Nephron progenitor cell (in vitro differentiated cells): ENCODE results near the gene MOV10L1.
"Not testable (repeated sequence)": the region's sequence is repeated elsewhere in the genome, so short reads cannot be mapped to it uniquely, and the experiment has no call there.

Source experiments
- DNase-seq: peaks from one replicate; pipeline ENCODE4 v3.0.0; 2021
- H3K27ac Mint-ChIP-seq: 2 replicates; pipeline ENCODE4 v1.8.0; 2021; ENCODE audit warnings: mild to moderate bottlenecking, moderate library complexity, mixed read lengths
- H3K27me3 Mint-ChIP-seq: 2 replicates; pipeline ENCODE4 v1.8.0; 2021; ENCODE audit warnings: mild to moderate bottlenecking, low read depth, mixed read lengths; ENCODE audit not compliant: poor library complexity
- H3K36me3 Mint-ChIP-seq: 2 replicates; pipeline ENCODE4 v1.8.0; 2021; ENCODE audit warnings: low read depth, mixed read lengths
- H3K4me1 Mint-ChIP-seq: 2 replicates; pipeline ENCODE4 v1.8.0; 2021; ENCODE audit warnings: mixed read lengths
- H3K4me3 Mint-ChIP-seq: 2 replicates; pipeline ENCODE4 v1.8.0; 2021; ENCODE audit warnings: mild to moderate bottlenecking, moderate library complexity, mixed read lengths
- H3K9me3 Mint-ChIP-seq: 2 replicates; pipeline ENCODE4 v1.8.0; 2021; ENCODE audit warnings: mild to moderate bottlenecking, moderate library complexity, mixed read lengths
- TF ChIP-seq, protein P1 (sequence below): fragments of 200-600 bp; sonication (generic); IDR thresholded peaks from 2 replicates; pipeline ENCODE4 v1.5.0; 2021; ENCODE audit warnings: antibody characterized with exemption

The MOV10L1 gene

DNA sequence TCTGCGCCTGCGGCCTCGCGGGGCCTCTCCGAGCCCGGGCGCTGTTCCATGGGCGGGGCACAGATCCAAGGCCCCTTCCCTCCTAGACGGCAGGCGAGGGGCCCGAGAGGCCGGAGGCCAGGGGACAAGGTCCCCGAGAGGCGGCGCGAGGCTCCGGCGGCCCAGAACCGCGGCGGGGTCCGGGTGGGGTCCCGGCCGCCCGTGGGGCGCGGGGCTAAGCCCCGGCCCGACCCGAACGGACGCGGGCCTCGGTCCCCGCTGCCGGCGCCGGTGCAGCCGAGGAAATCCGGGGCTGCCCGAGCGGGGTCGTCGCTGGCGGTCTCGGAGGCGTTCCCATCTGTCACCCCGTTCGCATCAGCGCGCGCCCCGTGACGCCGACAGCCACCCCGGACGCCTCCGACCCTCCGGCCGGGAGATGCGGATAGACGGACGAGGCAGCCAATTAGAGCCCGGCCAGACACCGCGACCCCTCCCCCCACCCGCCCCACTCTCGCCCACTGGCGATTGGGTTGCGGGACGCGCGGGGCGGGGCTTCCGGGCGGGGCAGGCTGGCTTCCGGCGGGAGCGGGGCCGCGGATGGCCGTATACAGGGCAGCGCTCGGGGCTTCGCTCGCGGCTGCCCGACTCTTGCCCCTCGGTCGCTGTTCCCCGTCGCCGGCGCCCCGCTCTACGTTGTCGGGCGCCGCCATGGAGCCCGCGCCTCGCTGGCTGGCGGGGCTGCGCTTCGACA is 110.8 kb downstream of the MOV10L1 start, which contains the start of gene SELENOO:
Gene SELENOO, plus strand, starts transcription at position 551 of the 730 bp plus-strand sequence. Its CDS starts 26 bp downstream, at position 577.
- peak within 1 kb of the TSS; percentile 88 for H3K4me3 Mint-ChIP-seq
- TF ChIP-seq, protein P1, sequence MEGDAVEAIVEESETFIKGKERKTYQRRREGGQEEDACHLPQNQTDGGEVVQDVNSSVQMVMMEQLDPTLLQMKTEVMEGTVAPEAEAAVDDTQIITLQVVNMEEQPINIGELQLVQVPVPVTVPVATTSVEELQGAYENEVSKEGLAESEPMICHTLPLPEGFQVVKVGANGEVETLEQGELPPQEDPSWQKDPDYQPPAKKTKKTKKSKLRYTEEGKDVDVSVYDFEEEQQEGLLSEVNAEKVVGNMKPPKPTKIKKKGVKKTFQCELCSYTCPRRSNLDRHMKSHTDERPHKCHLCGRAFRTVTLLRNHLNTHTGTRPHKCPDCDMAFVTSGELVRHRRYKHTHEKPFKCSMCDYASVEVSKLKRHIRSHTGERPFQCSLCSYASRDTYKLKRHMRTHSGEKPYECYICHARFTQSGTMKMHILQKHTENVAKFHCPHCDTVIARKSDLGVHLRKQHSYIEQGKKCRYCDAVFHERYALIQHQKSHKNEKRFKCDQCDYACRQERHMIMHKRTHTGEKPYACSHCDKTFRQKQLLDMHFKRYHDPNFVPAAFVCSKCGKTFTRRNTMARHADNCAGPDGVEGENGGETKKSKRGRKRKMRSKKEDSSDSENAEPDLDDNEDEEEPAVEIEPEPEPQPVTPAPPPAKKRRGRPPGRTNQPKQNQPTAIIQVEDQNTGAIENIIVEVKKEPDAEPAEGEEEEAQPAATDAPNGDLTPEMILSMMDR, result no peak
- no peak within 1 kb of the TSS for H3K27ac Mint-ChIP-seq
- peaks cover 33% of the 10 kb centered on the region for H3K36me3 Mint-ChIP-seq
- H3K9me3 Mint-ChIP-seq, result peaks cover 14% of the 10 kb centered on the region
- H3K27me3 Mint-ChIP-seq, result no peaks in the 10 kb centered on the region
- DNase-seq, result peak; percentile 95
- peaks cover 28% of the 10 kb centered on the region for H3K4me1 Mint-ChIP-seq

DNA sequence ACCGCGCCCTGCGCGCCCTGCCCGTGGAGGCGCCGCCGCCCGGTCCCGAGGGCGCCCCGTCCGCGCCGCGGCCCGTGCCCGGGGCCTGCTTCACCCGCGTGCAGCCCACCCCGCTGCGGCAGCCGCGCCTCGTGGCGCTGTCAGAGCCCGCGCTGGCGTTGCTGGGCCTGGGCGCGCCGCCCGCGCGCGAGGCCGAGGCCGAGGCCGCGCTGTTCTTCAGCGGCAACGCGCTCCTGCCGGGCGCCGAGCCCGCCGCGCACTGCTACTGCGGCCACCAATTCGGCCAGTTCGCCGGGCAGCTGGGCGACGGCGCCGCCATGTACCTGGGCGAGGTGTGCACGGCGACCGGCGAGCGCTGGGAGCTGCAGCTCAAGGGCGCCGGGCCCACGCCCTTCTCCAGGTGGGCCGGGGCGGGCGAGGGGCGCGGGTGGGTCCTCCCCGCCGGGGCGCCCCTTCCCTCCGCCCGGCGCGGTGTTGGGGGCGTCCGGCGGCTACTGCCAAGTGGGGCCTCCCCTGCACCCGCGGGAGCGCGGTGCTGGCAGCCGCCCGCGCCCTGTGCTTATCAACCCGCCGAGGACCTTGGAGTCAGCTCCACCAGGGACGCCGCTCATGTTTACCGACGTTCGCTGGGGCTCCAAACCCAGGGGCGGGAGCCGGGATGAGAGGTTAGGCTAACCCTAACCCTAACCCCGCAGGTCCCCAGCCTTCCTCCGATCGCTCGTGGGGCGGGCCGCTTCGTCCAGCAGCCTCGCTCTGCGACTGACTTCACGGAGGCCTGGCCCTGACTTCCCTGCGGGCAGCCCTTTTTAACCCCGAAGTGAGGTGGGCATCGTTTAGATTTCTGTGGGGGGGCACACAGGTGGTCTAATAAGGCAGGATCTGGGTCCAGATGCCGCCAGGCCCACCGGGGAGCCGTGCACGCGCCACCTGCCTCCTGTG is 111.7 kb downstream of the MOV10L1 start:
- no peaks in the 10 kb centered on the region for H3K27me3 Mint-ChIP-seq
- H3K27ac Mint-ChIP-seq, result no peak overlapping the region
- TF ChIP-seq, protein P1, result no peak
- H3K4me3 Mint-ChIP-seq, result peak overlapping the region; percentile 88
- peaks cover 14% of the 10 kb centered on the region for H3K9me3 Mint-ChIP-seq
- peaks cover 38% of the 10 kb centered on the region for H3K36me3 Mint-ChIP-seq
- peak; percentile 52 for DNase-seq
- peaks cover 32% of the 10 kb centered on the region for H3K4me1 Mint-ChIP-seq

DNA sequence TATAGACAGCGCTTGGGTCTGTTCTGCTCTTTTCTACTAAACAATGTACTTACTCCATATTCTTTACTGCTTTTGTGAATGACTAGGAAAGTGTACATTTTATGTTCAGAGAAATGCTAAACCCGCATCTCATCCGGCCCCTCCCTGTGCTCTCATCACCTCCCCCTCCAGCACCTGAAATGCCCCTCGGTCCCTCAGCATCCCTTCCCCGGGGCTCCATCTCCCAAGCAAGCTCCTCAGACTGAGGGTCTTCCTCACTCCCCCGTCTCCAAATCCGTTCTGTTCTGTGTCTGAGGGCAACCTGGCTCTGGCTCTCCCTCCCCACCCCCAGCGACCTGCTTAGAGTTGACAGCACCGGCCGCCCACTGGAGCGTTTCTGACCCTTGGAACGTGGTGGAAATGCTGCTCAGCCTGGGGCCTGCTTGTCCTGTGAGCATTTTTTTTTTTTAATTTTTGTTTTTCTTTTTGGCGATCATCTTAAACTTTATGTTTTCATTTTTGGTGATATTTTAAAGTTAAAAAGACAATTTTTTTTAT is 112.4 kb downstream of the MOV10L1 start:
- Mint-ChIP-seq H3K27me3 (no peaks in the 10 kb centered on the region), H3K27ac (no peak overlapping the region), H3K4me3 (peak overlapping the region; percentile 88), H3K9me3 (peaks cover 14% of the 10 kb centered on the region), H3K4me1 (peaks cover 35% of the 10 kb centered on the region), H3K36me3 (peaks cover 40% of the 10 kb centered on the region)
- TF ChIP-seq, protein P1, result no peak
- DNase-seq, result peak; percentile 51

DNA sequence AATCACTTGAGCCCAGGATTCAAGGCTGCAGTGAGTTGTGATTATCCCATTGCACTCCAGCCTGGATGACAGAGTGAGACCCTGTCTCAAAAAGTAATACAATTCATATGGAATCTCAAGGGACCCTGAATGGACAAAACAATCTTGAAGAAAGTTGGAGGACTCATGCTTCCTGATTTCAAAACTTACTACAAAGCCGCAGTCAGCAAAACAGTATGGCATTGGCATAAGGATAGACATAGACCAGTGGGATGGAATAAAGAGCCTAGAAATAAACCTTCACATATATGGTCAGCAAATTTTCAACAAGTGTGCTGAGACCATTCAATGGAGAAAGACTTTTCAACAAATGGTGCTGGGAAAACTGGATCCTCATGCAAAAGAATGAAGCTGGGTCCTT is 113.5 kb downstream of the MOV10L1 start:
- H3K36me3 Mint-ChIP-seq, result peaks cover 40% of the 10 kb centered on the region
- TF ChIP-seq, protein P1, result no peak
- peak overlapping the region; percentile 7 for H3K4me3 Mint-ChIP-seq
- H3K4me1 Mint-ChIP-seq, result peaks cover 35% of the 10 kb centered on the region
- H3K27ac Mint-ChIP-seq, result no peak overlapping the region
- no peaks in the 10 kb centered on the region for H3K27me3 Mint-ChIP-seq
- H3K9me3 Mint-ChIP-seq, result peaks cover 14% of the 10 kb centered on the region
- DNase-seq, result no peak

DNA sequence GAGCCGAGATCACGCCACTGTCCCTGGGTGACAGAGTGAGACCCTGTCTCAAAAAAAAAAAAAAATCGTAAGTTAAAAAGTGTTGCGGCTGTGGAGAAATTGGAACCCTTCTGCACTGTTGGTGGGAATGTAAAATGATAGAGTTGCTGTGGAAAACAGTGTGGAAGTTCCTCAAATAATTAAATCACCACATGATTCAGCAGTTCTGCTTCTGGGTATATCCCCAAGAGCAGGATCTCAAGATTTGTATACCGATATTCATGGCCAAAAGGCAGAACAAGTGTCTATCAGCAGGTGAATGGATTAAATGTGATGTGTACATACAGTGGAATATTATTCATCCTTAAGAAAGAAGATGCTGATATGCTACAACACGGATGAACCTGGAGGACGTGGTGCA is 114.8 kb downstream of the MOV10L1 start:
- H3K4me3 Mint-ChIP-seq, result no peak overlapping the region
- H3K9me3 Mint-ChIP-seq, result peaks cover 14% of the 10 kb centered on the region
- no peak for DNase-seq
- H3K36me3 Mint-ChIP-seq, result peaks cover 40% of the 10 kb centered on the region
- H3K27ac Mint-ChIP-seq, result no peak overlapping the region
- no peaks in the 10 kb centered on the region for H3K27me3 Mint-ChIP-seq
- TF ChIP-seq, protein P1, result no peak
- H3K4me1 Mint-ChIP-seq, result peaks cover 32% of the 10 kb centered on the region

DNA sequence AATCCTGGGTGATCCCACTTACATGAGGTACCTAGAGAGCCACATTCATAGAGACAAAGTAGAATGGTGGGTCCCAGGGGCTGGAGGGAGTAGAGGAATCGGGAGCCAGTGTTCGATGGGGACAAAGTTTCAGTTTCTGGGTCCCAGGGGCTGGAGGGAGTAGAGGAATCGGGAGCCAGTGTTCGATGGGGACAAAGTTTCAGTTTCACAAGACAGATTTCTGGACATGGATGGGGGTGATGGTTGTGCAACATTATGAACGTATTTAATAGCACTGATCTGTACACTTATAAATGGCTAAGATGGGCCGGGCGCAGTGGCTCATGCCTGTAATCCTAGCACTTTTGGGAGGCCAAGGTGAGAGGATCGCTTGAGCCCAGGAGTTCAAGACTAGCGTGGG is 115.2 kb downstream of the MOV10L1 start:
- peaks cover 44% of the 10 kb centered on the region for H3K36me3 Mint-ChIP-seq
- not testable (repeated sequence) for H3K27me3 Mint-ChIP-seq, H3K4me3 Mint-ChIP-seq, DNase-seq, H3K27ac Mint-ChIP-seq
- H3K4me1 Mint-ChIP-seq, result peaks cover 36% of the 10 kb centered on the region
- H3K9me3 Mint-ChIP-seq, result peaks cover 14% of the 10 kb centered on the region
